H9 (cell line): ENCODE results near the gene ZBTB16. TPM values are rescaled to one million over a fixed set of nuclear protein-coding genes. Genes with fewer than 3 reads are reported as not detected.

Source experiments
- DNase-seq: peaks from one replicate; pipeline ENCODE4 v3.0.0-alpha.2; 2017
- H2AFZ ChIP-seq: one replicate; pipeline ENCODE4 v1.6.1; 2013; ENCODE audit warnings: mild to moderate bottlenecking, low read length, control low read depth, moderate library complexity
- H2AK5ac ChIP-seq: 2 replicates; pipeline ENCODE4 v1.6.1; 2013; ENCODE audit warnings: low read length, control low read depth, mixed read lengths; ENCODE audit not compliant: insufficient read length
- H2BK120ac ChIP-seq: one replicate; pipeline ENCODE4 v1.6.1; 2013; ENCODE audit warnings: low read depth, mild to moderate bottlenecking, low read length, control low read depth, inconsistent platforms; ENCODE audit not compliant: poor library complexity, severe bottlenecking
- H2BK12ac ChIP-seq: 2 replicates; pipeline ENCODE4 v1.6.1; 2013; ENCODE audit warnings: low read length, control low read depth, mixed read lengths, low read depth; ENCODE audit not compliant: insufficient read length
- H2BK15ac ChIP-seq: 2 replicates; pipeline ENCODE4 v1.6.1; 2013; ENCODE audit warnings: low read depth, low read length, control low read depth
- H2BK20ac ChIP-seq: one replicate; pipeline ENCODE4 v1.6.1; 2013; ENCODE audit warnings: low read depth, mild to moderate bottlenecking, low read length, control low read depth, inconsistent platforms; ENCODE audit not compliant: poor library complexity, severe bottlenecking
- H2BK5ac ChIP-seq: 2 replicates; pipeline ENCODE4 v1.6.1; 2013; ENCODE audit warnings: low read length, control low read depth, mixed read lengths; ENCODE audit not compliant: insufficient read length
- H3K14ac ChIP-seq: 2 replicates; pipeline ENCODE4 v1.6.1; 2013; ENCODE audit warnings: low read length, control low read depth; ENCODE audit not compliant: insufficient read depth
- H3K18ac ChIP-seq: 2 replicates; pipeline ENCODE4 v1.6.1; 2013; ENCODE audit warnings: low read depth, mild to moderate bottlenecking, mixed read lengths, low read length, control low read depth; ENCODE audit not compliant: insufficient read length
- H3K23ac ChIP-seq: 2 replicates; pipeline ENCODE4 v1.6.1; 2013; ENCODE audit warnings: low read length, control low read depth, mixed read lengths, low read depth; ENCODE audit not compliant: insufficient read length
- H3K23me2 ChIP-seq: 2 replicates; pipeline ENCODE4 v1.6.1; 2013; ENCODE audit warnings: low read depth, mild to moderate bottlenecking, mixed read lengths, low read length, control low read depth; ENCODE audit not compliant: insufficient read length, poor library complexity, severe bottlenecking
- H3K27ac ChIP-seq: 2 replicates; pipeline ENCODE4 v1.5.1; 2013; ENCODE audit warnings: low read length, control low read depth, mixed read lengths, low read depth; ENCODE audit not compliant: insufficient read length
- H3K27me3 ChIP-seq: 2 replicates; pipeline ENCODE4 v1.6.1; 2013; ENCODE audit warnings: low read length, control low read depth, inconsistent platforms; ENCODE audit not compliant: insufficient read depth
- H3K4ac ChIP-seq: 2 replicates; pipeline ENCODE4 v1.6.1; 2013; ENCODE audit warnings: low read depth, mild to moderate bottlenecking, control low read depth, inconsistent platforms, low read length, moderate library complexity
- H3K4me1 ChIP-seq: 2 replicates; pipeline ENCODE4 v1.6.1; 2013; ENCODE audit warnings: low read length, control low read depth, inconsistent platforms; ENCODE audit not compliant: insufficient read depth
- H3K4me2 ChIP-seq: 2 replicates; pipeline ENCODE4 v1.6.1; 2013; ENCODE audit warnings: low read length, control low read depth, mixed read lengths; ENCODE audit not compliant: insufficient read length, insufficient read depth
- H3K56ac ChIP-seq: 2 replicates; pipeline ENCODE4 v1.6.1; 2013; ENCODE audit warnings: low read depth, mild to moderate bottlenecking, mixed read lengths, low read length, control low read depth; ENCODE audit not compliant: insufficient read length
- H3K79me1 ChIP-seq: 2 replicates; pipeline ENCODE4 v1.6.1; 2013; ENCODE audit warnings: low read depth, mild to moderate bottlenecking, moderate library complexity, low read length, control low read depth, inconsistent platforms; ENCODE audit not compliant: insufficient read depth, poor library complexity, severe bottlenecking
- H3K79me2 ChIP-seq: 2 replicates; pipeline ENCODE4 v1.6.1; 2013; ENCODE audit warnings: low read length, control low read depth, inconsistent platforms; ENCODE audit not compliant: insufficient read depth
- H3K9ac ChIP-seq: 2 replicates; pipeline ENCODE4 v1.6.1; 2013; ENCODE audit warnings: low read length, control low read depth, mixed read lengths; ENCODE audit not compliant: insufficient read length; ENCODE audit errors: extremely low read depth
- H3K9me3 ChIP-seq: one replicate; pipeline ENCODE4 v1.6.1; 2013; ENCODE audit warnings: low read depth, low read length, inconsistent platforms; ENCODE audit not compliant: control insufficient read depth
- H3T11ph ChIP-seq: one replicate; pipeline ENCODE4 v1.6.1; 2013; ENCODE audit warnings: mild to moderate bottlenecking, low read length, control low read depth, inconsistent platforms
- H4K20me1 ChIP-seq: one replicate; pipeline ENCODE4 v1.6.1; 2013; ENCODE audit not compliant: control insufficient read depth, insufficient read length, insufficient read depth
- H4K5ac ChIP-seq: 2 replicates; pipeline ENCODE4 v1.6.1; 2013; ENCODE audit warnings: low read depth, mild to moderate bottlenecking, mixed read lengths, low read length, control low read depth; ENCODE audit not compliant: insufficient read length
- H4K8ac ChIP-seq: replicated peaks from 2 replicates; pipeline ENCODE4 v1.6.1; 2013; ENCODE audit warnings: low read length, control low read depth, mixed read lengths, low read depth; ENCODE audit not compliant: insufficient read length
- H4K91ac ChIP-seq: 2 replicates; pipeline ENCODE4 v1.6.1; 2013; ENCODE audit warnings: low read depth, mild to moderate bottlenecking, moderate library complexity, mixed read lengths, low read length, control low read depth; ENCODE audit not compliant: insufficient read length
- H3K27ac Mint-ChIP-seq, 3 experiments: 2 replicates in 2 of 3; 3 replicates in 1 of 3; pipeline ENCODE4 v1.8.0; 2020 to 2021; ENCODE audit warnings: mixed read lengths in 3 of 3, mild to moderate bottlenecking in 1 of 3, moderate library complexity in 1 of 3
- H3K27me3 Mint-ChIP-seq: 2 replicates; pipeline ENCODE4 v1.8.0; 2021; ENCODE audit warnings: low read depth, mild to moderate bottlenecking, moderate library complexity, mixed read lengths
- H3K36me3 Mint-ChIP-seq, 3 experiments: 2 replicates in 2 of 3; 3 replicates in 1 of 3; pipeline ENCODE4 v1.8.0; 2020 to 2021; ENCODE audit warnings: low read depth in 3 of 3, mixed read lengths in 3 of 3; ENCODE audit not compliant: insufficient read depth in 1 of 3
- H3K4me1 Mint-ChIP-seq, 2 experiments: 2 replicates each; pipeline ENCODE4 v1.8.0; 2020; ENCODE audit warnings: mixed read lengths in 2 of 2
- H3K4me3 Mint-ChIP-seq, 2 experiments: 2 replicates in 1 of 2; 3 replicates in 1 of 2; pipeline ENCODE4 v1.8.0; 2020 to 2021; ENCODE audit warnings: mild to moderate bottlenecking in 2 of 2, mixed read lengths in 2 of 2, moderate library complexity in 1 of 2
- H3K9me3 Mint-ChIP-seq, 2 experiments: 2 replicates in 1 of 2; 3 replicates in 1 of 2; pipeline ENCODE4 v1.8.0; 2020; ENCODE audit warnings: mild to moderate bottlenecking in 2 of 2, mixed read lengths in 2 of 2, moderate library complexity in 1 of 2
- WGBS: extraction: QIAGEN DNeasy Blood & Tissue Kit; methylation state at CpG from one replicate; pipeline ENCODE4 v1.1.7; 2013; ENCODE audit warnings: missing lambda C conversion rate, low lambda C conversion rate, mixed read lengths; ENCODE audit not compliant: insufficient read length; ENCODE audit errors: extremely low coverage; 5-methylcytosine and 5-hydroxymethylcytosine counted together
- total RNA-seq: library from RNA; stranded (reverse); gene quantifications from 2 replicates; pipeline ENCODE4 v1.2.1, GENCODE V29; 2021
- TF ChIP-seq, protein P1 (sequence below): fragments of 200-600 bp; sonication (generic); conservative IDR thresholded peaks from 3 replicates; pipeline ENCODE4 v1.8.0; 2021; ENCODE audit warnings: antibody characterized with exemption, mild to moderate bottlenecking

ZBTB16 gene
- total RNA-seq, 1 experiment from 2014 or later: not detected

DNA sequence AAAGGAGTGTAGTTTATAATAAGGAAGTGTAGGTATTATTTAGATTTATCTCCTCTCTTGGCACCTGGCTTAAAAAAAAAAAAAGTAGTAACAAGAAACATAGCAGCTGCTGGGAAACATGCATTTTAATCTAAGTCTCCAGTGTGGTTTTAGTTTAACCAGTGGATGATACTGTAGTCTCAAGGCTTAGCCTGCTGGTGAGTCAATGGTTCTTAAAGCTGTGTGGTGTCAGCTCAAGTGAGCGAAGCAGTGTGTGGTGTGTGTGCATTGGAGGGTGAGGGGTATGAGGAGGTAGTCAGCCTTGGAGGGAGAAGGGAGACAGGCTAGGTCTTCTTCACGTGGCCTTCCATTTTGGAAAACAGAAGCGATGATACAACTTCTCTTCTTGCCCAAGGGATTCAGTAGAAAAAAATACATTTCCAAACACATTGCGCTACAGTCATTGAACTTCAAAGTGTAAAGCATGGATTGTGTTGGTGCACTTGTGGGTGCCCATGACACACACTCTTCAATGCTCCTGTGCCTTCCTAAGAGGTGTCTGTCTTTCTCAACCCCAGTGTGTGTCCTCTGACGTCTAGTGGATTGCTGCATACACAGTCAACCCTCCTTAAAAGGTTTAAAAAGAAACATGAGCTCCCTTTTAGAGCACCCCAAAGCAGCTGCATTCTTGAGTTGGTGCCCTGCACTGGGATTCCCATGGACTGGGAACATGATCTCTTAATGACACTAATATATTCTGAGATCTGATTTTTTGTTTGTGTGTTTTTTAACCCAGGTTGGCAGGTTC lies 40.1 kb downstream of the ZBTB16 start:
- H3K27ac ChIP-seq: no peak overlapping the region
- no peaks in the 10 kb centered on the region for H3K4me1 ChIP-seq
- H2BK15ac ChIP-seq: no peak overlapping the region
- no peaks in the 10 kb centered on the region for H3K9me3 ChIP-seq
- no peaks in the 10 kb centered on the region for H3K27me3 ChIP-seq
- no peak overlapping the region for H4K8ac ChIP-seq
- H4K91ac ChIP-seq: no peak overlapping the region
- Mint-ChIP-seq H3K36me3 (no peaks in the 10 kb centered on the region), H3K4me3 (no peak overlapping the region), H3K27me3 (peaks cover 7% of the 10 kb centered on the region), H3K9me3 (no peaks in the 10 kb centered on the region), H3K4me1 (peaks cover 8 to 15% of the 10 kb centered on the region in 2 experiments), H3K27ac (no peak overlapping the region; a peak in 1 of 7 replicates)
- H3K56ac ChIP-seq: no peak overlapping the region
- no peak for DNase-seq
- no CpG with 5 or more reads among the region's 5 CpGs for WGBS
- TF ChIP-seq, protein P1, sequence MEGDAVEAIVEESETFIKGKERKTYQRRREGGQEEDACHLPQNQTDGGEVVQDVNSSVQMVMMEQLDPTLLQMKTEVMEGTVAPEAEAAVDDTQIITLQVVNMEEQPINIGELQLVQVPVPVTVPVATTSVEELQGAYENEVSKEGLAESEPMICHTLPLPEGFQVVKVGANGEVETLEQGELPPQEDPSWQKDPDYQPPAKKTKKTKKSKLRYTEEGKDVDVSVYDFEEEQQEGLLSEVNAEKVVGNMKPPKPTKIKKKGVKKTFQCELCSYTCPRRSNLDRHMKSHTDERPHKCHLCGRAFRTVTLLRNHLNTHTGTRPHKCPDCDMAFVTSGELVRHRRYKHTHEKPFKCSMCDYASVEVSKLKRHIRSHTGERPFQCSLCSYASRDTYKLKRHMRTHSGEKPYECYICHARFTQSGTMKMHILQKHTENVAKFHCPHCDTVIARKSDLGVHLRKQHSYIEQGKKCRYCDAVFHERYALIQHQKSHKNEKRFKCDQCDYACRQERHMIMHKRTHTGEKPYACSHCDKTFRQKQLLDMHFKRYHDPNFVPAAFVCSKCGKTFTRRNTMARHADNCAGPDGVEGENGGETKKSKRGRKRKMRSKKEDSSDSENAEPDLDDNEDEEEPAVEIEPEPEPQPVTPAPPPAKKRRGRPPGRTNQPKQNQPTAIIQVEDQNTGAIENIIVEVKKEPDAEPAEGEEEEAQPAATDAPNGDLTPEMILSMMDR: no peak
- no peaks in the 10 kb centered on the region for H3K79me2 ChIP-seq
- no peak overlapping the region for H3K14ac ChIP-seq
- no peaks in the 10 kb centered on the region for H4K20me1 ChIP-seq
- H4K5ac ChIP-seq: no peak overlapping the region
- H2BK5ac ChIP-seq: no peak overlapping the region
- H3K23ac ChIP-seq: no peak overlapping the region
- no peak overlapping the region for H3K18ac ChIP-seq
- no peak overlapping the region for H3K4ac ChIP-seq
- H2AFZ ChIP-seq: no peak overlapping the region
- no peak overlapping the region for H2BK120ac ChIP-seq
- H2BK12ac ChIP-seq: no peak overlapping the region
- no peaks in the 10 kb centered on the region for H3K79me1 ChIP-seq
- H2BK20ac ChIP-seq: no peak overlapping the region
- H3K4me2 ChIP-seq: no peak overlapping the region
- no peak overlapping the region for H2AK5ac ChIP-seq
- H3K9ac ChIP-seq: no peak overlapping the region
- no peaks in the 10 kb centered on the region for H3K23me2 ChIP-seq
- H3T11ph ChIP-seq: no peak overlapping the region
